Measurements from ENCODE around the gene GLI3. TPM values are rescaled to one million over a fixed set of nuclear protein-coding genes. Genes with fewer than 3 reads are reported as not detected.
A peak's percentile ranks its signal among the peaks of the same experiment; 100 is the strongest.

Gene GLI3
- total RNA-seq, 1 donor from 2014 or later: 32.0 TPM

GRCh38 chr7:42106562-42106961 lies 130.4 kb downstream of the GLI3 start:
- Histone ChIP-seq H3K36me3 (peaks cover 7% of the 10 kb centered on the region), H3K9me3 (ENCODE audit: low read depth) (no peaks in the 10 kb centered on the region), H3K4me3 (no peak overlapping the region), H3K4me1 (peaks cover 35% of the 10 kb centered on the region), H3K27ac (no peak overlapping the region), H3K79me2 (ENCODE audit: low read depth) (peaks cover 97% of the 10 kb centered on the region), H3K27me3 (no peaks in the 10 kb centered on the region), H3F3A (ENCODE audit: low read depth) (peaks cover 19% of the 10 kb centered on the region), H4K20me1 (ENCODE audit: low read depth) (peaks cover 92% of the 10 kb centered on the region), H3K4me2 (no peak overlapping the region), H3K9ac (no peak overlapping the region), H2AFZ (replicated peaks) (no peak overlapping the region)
- Mint-ChIP-seq H3K27ac (no peak overlapping the region), H3K4me3 (no peak overlapping the region), H3K9me3 (no peaks in the 10 kb centered on the region), H3K4me1 (peaks cover 55% of the 10 kb centered on the region), H3K27me3 (ENCODE audit: insufficient read depth, low read depth) (peaks cover 4% of the 10 kb centered on the region), H3K36me3 (peaks cover 40% of the 10 kb centered on the region)
- no peak for TF ChIP-seq EZH2 (IDR thresholded peaks at IDR 0.05)
- TF ChIP-seq EZH2phosphoT487 (IDR thresholded peaks at IDR 0.05): no peak
- no peak for TF ChIP-seq CTCF (IDR thresholded peaks at IDR 0.05)
- DNase-seq (ENCODE audit: low spot score): no peak

GRCh38 chr7:42105554-42106358 lies 131.3 kb downstream of the GLI3 start:
- no peaks in the 10 kb centered on the region for H3K9me3 Mint-ChIP-seq
- H3K27me3 Mint-ChIP-seq (ENCODE audit: insufficient read depth, low read depth): peaks cover 7% of the 10 kb centered on the region
- no peak for DNase-seq (ENCODE audit: low spot score)
- no peak overlapping the region for H2AFZ ChIP-seq (replicated peaks)
- H3K27ac ChIP-seq: no peak overlapping the region
- peaks cover 97% of the 10 kb centered on the region for H3K79me2 ChIP-seq (ENCODE audit: low read depth)
- no peak overlapping the region for H3K4me3 ChIP-seq
- peaks cover 32% of the 10 kb centered on the region for H3K4me1 ChIP-seq
- H4K20me1 ChIP-seq (ENCODE audit: low read depth): peaks cover 91% of the 10 kb centered on the region
- no peak overlapping the region for H3K4me3 Mint-ChIP-seq
- no peak overlapping the region for H3K4me2 ChIP-seq
- H3K4me1 Mint-ChIP-seq: peaks cover 48% of the 10 kb centered on the region
- peak overlapping the region; percentile 76 for H3K27ac Mint-ChIP-seq
- peaks cover 7% of the 10 kb centered on the region for H3K36me3 ChIP-seq
- no peaks in the 10 kb centered on the region for H3K27me3 ChIP-seq
- H3K9me3 ChIP-seq (ENCODE audit: low read depth): no peaks in the 10 kb centered on the region
- peaks cover 35% of the 10 kb centered on the region for H3K36me3 Mint-ChIP-seq
- TF ChIP-seq CTCF (IDR thresholded peaks at IDR 0.05) (no peak), EZH2 (IDR thresholded peaks at IDR 0.05) (no peak), EZH2phosphoT487 (IDR thresholded peaks at IDR 0.05) (no peak)
- no peak overlapping the region for H3K9ac ChIP-seq
- H3F3A ChIP-seq (ENCODE audit: low read depth): peaks cover 19% of the 10 kb centered on the region

DNA sequence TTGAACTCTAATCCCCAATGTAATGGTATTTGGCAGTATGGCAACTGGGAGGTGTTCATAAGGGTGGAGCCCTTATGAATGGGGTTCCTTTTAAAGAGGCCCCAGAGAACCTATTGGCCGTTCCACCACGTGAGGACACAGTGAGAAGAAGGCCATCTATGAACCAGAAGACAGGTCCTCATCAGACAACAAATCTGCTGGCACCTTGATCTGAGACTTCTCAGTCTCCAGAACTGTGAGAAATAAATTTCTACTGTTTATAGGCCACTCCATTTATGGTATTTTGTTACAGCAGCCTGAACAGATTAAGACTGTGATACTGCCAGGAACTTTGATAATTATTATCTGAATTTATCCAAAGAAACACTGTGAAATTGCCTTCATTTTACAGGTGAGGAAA lies 132.3 kb downstream of the GLI3 start:
- no peak overlapping the region for H3K9ac ChIP-seq
- H2AFZ ChIP-seq (replicated peaks): no peak overlapping the region
- peaks cover 91% of the 10 kb centered on the region for H4K20me1 ChIP-seq (ENCODE audit: low read depth)
- Mint-ChIP-seq H3K9me3 (no peaks in the 10 kb centered on the region), H3K36me3 (peaks cover 37% of the 10 kb centered on the region), H3K4me1 (peaks cover 43% of the 10 kb centered on the region), H3K27me3 (ENCODE audit: insufficient read depth, low read depth) (peaks cover 7% of the 10 kb centered on the region), H3K27ac (no peak overlapping the region), H3K4me3 (no peak overlapping the region)
- H3K27me3 ChIP-seq: no peaks in the 10 kb centered on the region
- H3K4me1 ChIP-seq: peaks cover 21% of the 10 kb centered on the region
- H3K9me3 ChIP-seq (ENCODE audit: low read depth): no peaks in the 10 kb centered on the region
- DNase-seq (ENCODE audit: low spot score): no peak
- peaks cover 97% of the 10 kb centered on the region for H3K79me2 ChIP-seq (ENCODE audit: low read depth)
- no peak overlapping the region for H3K4me3 ChIP-seq
- no peak overlapping the region for H3K27ac ChIP-seq
- no peak for TF ChIP-seq CTCF (IDR thresholded peaks at IDR 0.05)
- H3K36me3 ChIP-seq: peaks cover 7% of the 10 kb centered on the region
- H3F3A ChIP-seq (ENCODE audit: low read depth): peaks cover 16% of the 10 kb centered on the region
- no peak overlapping the region for H3K4me2 ChIP-seq

Measured in neural progenitor cell (in vitro differentiated cells).